ENCODE results near the gene KRT86.
"Not testable (repeated sequence)": the region's sequence is repeated elsewhere in the genome, so short reads cannot be mapped to it uniquely, and the experiment has no call there.

KRT86 gene

DNA sequence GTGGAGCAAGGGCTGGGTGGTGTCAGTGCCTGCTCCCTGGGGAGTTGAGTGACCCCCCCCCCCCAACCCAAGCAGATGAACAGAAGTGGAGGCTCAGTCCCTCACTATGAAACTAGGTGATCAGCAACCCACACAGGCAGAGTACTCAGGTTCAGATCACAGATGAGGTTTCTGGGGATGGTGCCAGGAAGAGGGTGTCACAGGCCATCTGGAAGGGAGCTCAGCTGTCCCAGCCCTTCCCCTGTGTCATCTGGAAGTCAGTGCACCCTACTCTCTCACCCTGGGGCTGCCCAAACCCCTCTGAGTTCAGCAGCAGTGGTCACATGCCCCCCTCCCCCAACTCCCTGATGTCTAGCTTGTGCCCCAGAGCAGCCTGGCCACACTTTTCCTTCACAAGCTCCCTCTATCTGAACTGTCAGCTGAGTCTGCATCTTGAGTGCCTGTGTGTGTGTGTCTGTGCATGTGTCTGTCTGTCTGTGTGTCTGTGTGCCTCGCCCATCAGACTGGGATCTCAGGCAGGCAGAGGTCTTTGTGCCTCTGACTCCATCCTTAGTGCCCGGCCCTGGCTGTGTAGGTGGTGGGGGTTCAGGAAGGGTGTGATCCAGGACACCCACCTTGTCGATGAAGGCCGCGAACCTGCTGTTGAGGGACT is 16.2 kb downstream of the KRT86 start:
- not testable (repeated sequence) for DNase-seq (ENCODE audit: low spot score)

DNA sequence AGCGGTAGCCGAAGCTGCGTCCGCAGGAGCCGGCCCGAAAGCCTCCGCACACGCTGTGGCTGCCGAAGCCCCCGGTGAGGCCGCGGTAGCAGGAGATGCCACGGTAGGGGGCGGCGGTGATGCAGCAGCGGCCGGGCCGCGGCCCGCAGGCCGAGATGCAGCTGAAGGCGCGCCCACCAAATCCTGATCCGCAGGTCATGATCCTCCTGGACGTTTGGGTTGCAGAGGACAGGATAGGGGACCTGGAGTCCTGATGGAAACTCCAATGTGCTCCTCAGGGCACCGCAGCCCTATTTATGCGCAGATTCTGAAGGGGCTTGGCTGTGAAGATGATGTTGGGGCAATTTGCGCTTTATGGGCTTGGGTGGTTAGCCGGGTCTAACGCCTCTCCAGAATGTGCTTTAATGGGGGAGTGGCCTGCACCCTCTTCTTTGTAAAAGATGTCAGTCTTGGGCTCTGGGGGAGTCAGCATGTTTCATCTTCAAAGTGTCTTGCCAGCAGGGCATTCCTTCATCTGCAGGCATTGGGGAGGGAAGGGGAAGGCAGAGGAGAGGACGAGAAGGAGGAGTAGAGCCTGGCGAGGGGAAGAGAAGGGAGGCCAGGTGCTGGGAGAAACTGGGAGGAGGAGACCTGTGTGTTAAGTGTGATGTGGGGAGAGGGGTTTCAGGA is 17.0 kb downstream of the KRT86 start, which contains the start of gene KRT81:
TSS of gene KRT81 (minus strand) at position 268 of the 669 bp plus-strand sequence. CDS start at position 199, 69 bp downstream.
- no peak for DNase-seq (ENCODE audit: low spot score)

DNA sequence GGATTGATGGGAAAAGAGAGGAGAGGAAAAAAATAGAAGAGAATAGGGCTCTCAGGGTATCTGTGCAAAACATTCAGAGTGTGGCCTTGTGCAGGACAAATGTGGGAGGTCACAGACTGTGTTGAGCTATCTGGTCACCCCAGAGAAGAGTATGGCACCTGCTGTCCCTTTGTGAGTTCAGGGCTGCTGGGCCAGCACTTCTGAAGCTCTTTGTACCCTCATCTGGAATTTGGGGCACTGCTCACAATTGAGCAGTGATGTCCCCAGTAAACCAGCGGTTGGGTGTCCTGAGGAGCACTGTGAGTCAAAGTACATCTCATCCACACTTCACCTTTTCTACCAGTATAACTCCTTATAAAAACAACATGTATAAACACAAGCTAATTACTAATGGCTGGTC is 19.5 kb downstream of the KRT86 start:
- no peak for DNase-seq (ENCODE audit: low spot score)

DNA sequence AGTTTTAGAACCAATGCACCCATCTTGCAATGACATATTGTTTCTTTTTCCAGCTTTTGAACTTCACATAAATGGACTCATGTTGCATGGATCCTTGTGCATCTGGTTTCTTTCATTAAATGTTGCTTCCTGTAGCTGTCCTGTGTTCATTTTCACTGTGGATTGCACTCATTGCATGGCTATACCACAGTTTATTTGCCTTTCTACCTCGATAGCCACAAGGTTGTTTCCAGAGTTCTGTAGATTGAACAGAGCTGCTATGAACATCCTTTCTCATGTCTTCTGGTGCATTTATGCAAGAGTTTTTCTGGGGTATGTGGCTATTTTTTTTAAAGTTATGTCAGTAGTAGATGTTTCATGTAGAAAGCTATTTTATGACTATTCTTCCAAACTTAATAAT is 20.4 kb downstream of the KRT86 start:
- no peak for DNase-seq (ENCODE audit: low spot score)

DNA sequence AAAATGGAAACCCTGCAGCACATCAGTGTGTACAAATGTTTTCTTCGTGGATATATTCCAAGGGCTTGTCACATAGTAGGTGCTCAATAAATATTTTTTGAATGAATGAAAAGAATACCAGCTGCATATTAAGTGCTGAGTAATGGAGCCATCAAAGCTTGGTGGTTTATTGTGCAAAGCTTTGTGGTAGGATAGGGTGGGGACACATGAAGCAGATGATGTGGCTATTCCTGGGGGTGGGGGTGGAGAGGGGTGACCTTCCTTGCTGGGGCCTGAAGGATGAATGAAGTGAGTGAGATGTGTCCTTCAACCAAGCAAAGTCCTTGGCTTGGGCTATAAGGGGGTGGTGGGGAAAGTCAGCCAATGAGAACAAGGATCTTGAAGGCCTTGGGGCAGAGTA is 21.2 kb downstream of the KRT86 start:
- DNase-seq (ENCODE audit: low spot score) = no peak

DNA sequence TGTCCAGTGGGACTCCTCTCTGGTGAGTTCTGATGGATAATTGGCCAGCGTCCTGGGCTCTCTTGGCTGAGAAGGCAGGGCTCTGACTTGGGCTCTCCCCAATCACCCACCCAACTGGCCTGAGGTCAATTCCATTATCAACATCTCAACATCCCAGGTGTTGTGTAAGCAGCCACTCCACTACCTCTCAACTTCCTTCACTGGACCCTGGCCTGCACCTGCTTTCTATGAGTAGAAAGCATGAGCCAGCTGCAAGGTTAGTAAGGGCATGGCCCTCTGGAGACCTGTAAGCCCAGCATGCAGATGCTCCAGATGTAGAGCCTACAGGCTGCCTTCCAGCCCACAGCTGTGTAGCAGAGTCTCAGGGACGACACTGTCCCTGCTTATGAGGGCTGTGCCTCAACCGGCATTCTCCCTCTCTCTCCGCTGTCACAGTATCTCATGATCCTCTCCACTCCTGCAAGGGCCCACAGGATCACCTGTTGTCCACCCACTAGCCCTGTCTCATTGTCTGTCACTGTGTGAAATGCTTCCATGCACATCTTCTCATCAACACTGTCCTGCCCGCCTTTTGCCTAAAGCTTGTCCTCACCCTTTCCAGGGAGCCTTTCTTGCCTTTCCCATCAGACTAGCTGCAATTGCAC is 22.2 kb downstream of the KRT86 start:
- DNase-seq (ENCODE audit: low spot score) = no peak

DNA sequence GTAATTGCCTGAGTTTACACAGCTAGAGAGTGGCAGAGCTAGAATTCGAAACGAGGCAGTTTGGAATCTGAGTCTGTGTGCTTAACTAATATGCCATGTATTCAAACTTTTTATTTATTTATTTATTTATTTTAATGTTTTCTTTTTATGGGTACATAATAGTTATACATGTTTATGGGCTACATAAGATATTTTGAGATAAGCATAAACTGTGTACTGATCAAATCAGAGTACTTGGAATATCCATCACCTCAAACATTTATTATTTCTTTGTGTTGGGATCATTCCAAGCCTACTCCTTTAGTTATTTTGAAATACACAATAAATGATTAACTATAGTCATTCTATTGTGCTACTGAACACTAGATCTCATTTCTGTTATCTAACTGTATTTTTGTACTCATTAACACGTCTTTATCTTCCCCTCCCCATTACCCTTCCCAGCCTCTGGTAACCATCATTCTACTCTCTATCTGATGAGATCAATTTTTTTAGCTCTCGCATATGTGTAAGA is 24.3 kb downstream of the KRT86 start:
- no peak for DNase-seq (ENCODE audit: low spot score)

DNA sequence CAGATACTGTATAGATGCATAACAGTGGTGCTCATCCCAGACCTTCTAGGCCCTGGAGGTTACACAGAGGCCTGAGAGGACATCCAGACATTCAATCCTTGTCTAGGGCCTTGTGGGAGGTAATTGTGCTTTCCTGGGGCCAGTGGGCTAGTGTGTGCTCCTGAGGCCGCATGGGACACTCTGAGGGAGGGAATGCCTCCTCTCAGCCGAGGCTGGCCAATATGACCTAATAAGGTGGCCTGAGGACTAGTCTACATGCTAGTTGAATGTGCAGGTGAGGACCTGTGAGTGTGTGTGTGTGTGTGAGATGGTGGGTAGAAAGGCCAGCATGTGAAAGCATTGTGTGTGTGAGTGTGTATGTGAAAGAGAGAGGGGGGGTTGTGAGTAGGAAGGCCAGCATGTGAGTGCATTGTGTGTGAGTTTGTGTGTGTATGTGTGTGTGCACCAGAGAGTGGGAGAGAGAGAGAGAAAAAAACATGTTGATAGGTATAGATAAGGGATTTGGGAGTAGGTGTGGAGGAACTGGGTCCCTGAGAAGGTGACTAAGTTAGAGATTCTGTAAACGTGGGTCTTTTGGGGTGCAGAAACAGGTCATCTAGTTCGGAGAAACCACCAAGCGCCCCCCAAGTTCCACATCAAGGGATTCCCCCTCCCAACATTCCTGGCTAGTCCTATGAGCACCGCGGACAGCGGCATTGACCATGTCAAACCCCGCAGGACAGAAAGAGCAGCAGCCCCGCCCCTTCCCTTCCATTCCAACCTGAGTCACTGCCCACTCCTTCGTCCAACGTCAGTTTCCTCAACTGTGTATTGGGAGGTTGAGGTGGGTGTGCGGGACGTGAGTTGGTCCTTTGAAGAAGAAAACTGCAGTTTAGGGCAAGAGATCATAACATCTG is 26.6 kb downstream of the KRT86 start:
- DNase-seq (ENCODE audit: low spot score) = no peak

DNA sequence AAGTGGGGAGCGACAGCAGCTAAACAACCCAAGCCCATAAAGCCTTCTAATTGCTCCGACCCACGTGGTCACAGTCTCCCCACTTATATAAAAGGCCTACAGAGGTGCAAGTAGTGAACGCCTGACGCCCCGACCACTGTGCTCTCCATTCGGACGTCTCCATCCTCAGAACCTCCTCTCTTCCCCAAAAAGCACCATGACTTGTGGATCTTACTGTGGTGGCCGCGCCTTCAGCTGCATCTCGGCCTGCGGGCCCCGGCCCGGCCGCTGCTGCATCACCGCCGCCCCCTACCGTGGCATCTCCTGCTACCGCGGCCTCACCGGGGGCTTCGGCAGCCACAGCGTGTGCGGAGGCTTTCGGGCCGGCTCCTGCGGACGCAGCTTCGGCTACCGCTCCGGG is 27.3 kb downstream of the KRT86 start:
- not testable (repeated sequence) for DNase-seq (ENCODE audit: low spot score)

DNA sequence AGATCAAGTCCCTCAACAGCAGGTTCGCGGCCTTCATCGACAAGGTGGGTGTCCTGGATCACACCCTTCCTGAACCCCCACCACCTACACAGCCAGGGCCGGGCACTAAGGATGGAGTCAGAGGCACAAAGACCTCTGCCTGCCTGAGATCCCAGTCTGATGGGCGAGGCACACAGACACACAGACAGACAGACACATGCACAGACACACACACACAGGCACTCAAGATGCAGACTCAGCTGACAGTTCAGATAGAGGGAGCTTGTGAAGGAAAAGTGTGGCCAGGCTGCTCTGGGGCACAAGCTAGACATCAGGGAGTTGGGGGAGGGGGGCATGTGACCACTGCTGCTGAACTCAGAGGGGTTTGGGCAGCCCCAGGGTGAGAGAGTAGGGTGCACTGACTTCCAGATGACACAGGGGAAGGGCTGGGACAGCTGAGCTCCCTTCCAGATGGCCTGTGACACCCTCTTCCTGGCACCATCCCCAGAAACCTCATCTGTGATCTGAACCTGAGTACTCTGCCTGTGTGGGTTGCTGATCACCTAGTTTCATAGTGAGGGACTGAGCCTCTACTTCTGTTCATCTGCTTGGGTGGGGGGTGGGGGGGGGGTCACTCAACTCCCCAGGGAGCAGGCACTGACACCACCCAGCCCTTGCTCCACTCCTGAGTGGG is 27.9 kb downstream of the KRT86 start:
- DNase-seq (ENCODE audit: low spot score) = not testable (repeated sequence)

DNA sequence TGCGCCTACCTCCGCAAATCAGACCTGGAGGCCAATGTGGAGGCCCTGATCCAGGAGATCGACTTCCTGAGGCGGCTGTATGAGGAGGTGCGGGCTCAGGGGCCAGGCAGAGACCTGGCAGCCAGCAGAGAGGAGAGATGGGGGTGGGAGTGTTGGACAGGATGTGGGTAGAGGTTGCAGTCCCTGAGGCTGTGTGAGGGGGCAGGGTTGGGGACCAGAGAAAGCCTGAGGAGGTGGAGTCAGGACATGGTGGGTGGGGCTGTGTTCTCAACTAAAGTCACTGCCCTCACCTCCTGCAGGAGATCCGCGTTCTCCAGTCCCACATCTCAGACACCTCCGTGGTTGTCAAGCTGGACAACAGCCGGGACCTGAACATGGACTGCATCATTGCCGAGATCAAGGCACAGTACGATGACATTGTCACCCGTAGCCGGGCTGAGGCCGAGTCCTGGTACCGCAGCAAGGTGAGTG is 30.5 kb downstream of the KRT86 start:
- DNase-seq (ENCODE audit: low spot score) = not testable (repeated sequence)

DNA sequence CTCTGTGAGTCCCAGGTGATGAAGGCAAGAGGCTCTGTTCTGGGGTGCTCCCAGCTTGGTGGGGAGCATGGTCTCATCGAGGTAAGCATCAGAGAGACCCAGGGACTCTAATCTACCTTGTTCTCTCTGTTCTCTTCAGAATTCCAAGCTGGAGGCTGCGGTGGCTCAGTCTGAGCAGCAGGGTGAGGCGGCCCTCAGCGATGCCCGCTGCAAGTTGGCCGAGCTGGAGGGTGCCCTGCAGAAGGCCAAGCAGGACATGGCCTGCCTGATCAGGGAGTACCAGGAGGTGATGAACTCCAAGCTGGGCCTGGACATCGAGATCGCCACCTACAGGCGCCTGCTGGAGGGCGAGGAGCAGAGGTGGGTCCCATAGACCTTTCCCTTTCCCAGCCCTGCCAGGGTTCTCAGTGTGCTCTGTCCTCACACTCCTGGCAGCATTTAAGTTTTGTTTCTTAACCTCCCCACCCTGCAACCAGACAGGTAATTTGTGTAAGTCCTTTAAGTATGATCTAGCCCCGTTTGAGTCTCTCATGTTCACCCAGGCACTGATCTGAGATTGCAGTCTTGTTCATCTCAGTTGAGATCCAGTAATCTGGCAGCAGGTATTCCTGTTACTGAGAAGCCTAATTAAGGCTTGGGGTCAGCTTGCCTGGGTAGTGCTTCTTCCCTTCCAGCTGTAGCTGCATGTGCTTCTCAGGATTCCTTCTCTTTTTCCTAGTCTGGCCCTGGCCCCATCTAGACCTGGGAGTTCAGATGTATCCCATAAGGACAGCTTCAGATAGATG is 31.7 kb downstream of the KRT86 start:
- no peak for DNase-seq (ENCODE audit: low spot score)

DNA sequence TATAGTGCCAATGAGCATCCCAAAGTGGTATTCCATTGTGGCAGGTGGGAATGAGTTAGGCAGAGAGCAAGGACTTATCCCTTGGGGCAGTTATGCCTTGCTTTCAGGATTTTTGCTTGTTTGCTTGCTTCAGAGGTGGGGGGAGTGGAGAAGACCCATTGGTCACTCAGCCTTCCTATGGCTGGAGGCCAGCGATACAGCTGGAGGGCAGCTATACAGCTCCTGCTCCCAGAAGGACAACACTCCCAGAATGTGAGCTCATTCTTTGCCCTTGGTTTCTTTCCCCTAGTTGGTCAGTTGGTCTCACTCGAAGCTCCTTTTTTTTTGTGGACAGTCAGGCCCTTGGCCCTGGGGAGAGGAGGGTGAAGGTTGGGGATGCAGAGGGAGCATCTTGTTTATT is 32.3 kb downstream of the KRT86 start:
- no peak for DNase-seq (ENCODE audit: low spot score)

DNA sequence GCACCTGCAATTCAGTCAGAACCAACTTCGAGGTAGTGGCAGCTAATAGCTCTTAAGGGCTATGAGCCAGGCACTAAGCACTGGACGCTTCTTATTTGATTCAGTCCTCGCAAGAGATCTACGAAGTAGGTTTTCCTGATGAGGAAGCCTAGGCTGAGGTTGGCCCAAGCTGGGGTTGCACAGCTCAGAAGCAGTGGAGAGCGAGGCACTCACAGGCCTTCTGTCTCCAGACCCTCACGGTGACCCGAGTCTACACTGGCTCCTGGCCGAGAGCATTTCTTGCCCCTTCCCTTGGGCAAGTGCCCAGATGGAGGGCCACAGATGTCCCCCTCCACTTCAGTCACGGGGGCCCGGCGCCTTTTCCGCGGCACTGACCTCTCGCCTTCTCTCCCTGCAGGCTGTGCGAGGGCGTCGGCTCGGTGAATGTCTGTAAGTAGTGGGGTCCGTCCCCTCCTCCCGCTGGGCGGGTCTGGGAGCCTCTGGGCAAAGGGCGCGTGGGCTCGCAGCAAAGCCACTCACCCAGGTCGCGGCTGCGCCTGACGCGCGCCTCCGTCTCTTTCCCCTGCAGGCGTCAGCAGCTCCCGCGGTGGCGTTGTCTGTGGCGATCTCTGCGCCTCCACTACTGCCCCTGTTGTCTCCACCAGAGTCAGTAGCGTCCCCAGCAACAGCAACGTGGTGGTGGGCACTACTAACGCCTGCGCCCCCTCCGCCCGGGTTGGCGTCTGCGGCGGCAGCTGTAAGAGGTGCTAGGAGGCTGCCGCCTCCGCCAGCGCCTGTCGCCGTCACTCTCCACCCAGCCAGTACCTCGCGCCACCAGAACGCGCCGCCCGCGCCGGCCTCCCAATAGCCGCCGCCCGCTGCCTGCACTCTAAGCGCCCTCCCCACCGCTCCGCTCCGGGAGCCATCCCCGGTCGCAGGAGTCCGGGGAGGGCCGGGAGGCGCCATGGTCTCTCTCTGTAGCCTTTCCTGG is 33.7 kb downstream of the KRT86 start:
- peak; percentile 12 for DNase-seq (ENCODE audit: low spot score)

DNA sequence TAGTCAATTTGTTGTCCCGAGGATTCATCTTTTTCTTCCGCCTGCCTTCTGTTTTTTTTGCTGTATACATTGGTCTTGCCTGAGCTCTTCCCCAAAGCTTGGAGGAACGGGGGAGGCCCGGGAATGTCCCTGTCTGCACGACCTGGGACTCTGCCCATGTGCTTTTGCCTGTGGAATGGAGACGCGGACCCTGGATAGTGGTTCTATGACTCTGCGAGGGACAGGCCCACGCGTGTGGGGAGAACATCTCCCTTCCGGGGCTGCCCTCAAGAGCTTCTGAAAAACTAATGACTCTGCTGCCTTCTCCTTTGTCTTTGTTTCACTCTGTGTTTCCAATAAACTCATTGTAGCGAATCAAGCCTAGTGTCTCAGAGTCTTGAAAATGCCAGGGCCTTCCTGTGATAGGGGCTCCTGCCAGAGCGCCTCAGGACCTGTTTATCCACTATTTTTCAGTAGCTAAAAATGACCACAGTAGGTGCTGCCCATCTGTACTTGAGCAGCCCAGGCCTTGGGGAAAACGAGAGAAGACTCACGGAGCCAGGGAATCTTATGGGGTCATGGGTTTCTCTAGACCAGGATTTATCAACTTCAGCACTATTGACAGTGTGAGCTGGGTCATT is 34.5 kb downstream of the KRT86 start:
- DNase-seq (ENCODE audit: low spot score) = no peak

DNA sequence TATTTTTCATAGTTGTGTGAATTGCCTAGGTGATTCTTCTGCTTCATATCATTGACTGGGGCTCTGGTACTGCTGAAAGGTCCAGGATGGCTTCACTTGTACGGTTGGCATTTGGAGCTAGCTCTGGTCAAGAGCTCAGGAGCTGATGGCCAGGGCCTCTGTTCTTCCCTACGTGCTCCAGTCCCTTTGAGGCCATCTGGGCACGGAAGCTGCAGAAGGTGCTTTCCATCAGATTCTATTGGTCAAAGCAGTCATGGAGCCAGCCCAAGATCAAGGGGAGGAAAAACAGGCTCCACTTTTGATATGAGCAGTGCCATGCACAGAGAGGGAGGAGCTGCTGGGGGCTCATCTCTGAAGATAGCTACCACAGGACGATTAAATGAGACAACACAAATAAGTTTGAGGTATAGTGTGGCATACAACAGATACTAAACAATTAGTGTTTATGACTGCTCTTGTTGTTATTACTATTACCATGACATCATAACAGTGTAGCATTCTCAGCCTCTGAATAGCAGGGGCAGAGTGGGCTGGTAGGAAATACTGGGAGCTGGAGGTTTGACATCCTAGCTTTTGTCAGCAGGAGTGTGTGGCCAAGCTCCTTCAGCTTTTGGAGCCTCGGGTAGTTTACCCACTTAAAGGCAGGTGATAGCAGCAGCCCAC is 36.3 kb downstream of the KRT86 start:
- DNase-seq (ENCODE audit: low spot score) = no peak

DNA sequence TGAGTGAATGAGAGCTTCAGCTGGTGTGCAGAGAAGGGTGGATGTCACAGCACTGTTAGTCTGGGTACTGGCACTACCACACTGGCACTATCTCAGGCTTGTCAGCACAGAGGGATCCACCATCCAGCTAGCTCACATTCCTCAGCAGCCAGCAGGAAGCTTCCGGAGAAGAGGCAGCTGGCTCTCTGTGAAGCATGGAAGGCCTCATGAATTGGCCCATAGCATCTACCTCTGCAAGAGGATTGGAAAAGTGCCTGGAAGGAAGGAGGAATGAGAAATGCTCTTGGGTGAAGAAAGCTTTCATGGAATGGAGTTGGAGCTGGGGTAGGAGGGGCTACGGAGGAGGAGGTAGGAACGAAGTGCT is 36.8 kb downstream of the KRT86 start:
- no peak for DNase-seq (ENCODE audit: low spot score)

DNA sequence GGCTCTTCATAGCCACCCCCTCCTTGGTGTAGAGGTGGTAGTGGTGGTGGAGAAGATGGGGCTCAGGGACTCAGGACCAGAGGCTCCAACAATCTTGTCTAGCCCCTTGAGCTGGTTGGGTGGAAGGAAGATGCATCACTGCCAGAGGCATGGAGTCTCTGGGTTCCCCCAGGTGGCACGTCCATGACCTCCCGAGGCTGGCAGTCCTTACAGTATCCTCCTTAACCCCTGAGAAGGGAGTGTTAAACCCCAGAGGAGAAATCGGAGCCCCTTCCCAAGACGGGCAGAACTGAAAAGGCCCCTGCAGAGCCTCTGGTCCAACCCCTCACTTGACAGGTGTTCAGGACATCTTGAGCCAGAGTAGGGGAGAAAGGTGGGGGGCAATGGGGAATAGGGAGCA is 37.6 kb downstream of the KRT86 start:
- DNase-seq (ENCODE audit: low spot score) = no peak
